NCI-H128 (cell line): ENCODE data around the gene CAB39.

Source experiments
- DNase-seq: peaks from one replicate; lab custom pipeline; 2025; ENCODE audit not compliant: unreplicated experiment; lab: John Stamatoyannopoulos, UW

CAB39 gene

DNA sequence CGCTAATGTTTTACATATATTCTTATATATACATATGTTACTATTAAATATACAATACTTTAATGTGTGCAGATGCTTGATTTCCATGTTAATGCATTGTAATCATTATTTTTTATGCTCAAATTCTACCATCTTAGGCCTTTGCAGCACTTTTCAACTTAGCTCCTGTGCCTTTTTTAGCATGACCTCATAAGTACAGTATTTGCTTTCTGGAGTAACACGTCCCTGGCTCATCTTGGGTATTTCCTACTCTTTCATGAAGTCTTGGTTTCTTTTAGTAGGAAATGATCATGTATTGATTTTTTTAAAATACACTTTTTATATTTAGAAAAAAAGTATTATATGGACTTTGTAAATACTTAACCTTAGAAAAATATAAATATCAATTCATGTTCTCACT, 36.5 kb downstream of the CAB39 start:
- no peak for DNase-seq

DNA sequence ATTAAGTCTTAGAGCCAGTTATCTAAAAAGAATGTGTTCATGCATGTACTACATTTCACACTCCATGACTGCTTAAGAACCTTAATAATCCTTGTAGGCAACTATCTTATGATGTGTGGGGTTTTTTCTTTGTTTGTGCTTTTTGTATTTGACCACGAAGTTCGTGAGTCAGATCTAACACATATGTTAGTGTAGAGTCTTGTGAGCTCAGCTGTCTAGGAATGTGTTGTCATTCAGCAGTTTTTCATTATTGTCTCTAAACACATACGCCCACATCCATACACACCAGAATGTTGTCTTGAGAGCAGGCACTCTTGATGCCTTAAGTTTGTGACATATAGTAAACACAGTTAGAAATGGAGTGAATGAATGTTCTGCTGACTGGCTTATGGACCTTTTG, 38.4 kb downstream of the CAB39 start:
- DNase-seq, result no peak

GRCh38 chr2:230754200-230754599, 41.6 kb downstream of the CAB39 start:
- no peak for DNase-seq

GRCh38 chr2:230757476-230757875, 44.8 kb downstream of the CAB39 start:
- no peak for DNase-seq

GRCh38 chr2:230758566-230759480, 46.2 kb downstream of the CAB39 start:
- DNase-seq, result no peak

DNA sequence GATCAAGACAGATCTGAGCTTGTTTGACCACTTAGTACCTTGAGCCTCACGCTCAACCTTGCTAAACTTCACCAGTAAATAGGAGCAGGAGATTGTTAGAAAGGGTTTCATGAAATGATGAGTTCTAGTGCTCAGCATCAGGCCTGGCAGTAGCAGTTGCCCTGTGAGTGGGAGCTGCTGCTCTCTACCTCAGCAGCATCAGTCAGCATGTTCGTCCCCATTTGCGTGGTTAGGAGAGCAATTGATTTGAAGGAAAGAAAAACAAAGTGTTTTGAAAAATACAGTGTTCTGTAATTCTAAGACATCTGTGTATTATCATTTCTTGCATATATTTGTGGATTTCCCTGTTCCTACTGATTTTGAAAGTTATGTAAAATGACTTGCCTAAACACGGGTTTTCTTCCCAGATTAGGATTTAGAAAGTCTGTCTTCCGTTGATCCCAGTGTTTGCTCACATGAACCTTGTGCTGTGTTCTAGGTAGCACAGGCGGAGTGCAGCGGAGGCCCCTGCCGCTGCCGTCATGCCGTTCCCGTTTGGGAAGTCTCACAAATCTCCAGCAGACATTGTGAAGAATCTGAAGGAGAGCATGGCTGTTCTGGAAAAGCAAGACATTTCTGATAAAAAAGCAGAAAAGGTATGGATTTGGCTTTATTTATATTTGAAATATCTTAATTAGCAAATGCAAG, 47.0 kb downstream of the CAB39 start:
- DNase-seq, result no peak

DNA sequence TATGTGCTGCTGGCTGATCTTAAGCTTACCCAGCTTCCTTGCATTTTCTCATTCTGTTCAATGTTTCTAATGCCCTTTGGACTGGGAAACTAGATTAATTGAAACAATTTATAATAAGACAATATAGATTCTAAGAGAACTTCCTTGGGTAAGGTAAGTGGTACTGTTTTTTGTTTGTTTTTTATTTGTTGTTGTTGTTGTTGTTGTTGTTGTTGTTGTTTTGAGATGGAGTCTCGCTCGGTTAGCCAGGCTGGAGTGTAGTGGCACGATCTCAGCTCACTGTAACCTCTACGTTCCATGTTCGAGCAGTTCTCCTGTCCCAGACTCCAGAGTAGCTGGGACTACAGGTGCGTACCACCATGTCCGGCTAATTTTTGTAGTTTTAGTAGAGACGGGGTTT, 49.1 kb downstream of the CAB39 start:
- DNase-seq, result no peak

DNA sequence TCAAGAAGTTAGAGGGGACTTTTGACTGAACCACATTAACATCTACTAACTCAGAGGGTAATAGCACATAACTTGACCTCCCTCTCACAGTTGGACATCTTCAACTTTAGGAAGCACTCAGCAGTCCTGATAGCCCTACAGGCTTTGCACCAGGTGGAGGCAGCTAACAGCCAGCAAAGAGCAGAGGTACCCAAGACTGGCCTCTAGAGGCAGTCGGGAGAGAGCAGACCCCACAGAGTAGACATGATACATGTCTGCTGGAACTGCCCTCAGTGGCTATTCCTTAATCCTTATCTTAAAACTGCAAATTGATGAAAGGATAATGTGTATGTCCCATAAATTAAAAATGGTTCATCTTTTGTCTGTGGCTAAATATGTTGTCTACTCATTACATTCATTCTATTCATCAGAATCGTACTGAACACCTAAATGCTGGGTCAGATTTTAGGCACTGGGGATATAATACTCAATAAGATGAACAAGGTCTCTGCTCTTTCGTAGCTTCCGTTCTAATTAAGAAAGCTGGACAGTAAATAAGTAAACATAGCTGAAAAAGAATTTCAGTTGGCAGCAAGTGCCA, 49.8 kb downstream of the CAB39 start:
- no peak for DNase-seq

GRCh38 chr2:230764346-230764745, 51.7 kb downstream of the CAB39 start:
- no peak for DNase-seq

DNA sequence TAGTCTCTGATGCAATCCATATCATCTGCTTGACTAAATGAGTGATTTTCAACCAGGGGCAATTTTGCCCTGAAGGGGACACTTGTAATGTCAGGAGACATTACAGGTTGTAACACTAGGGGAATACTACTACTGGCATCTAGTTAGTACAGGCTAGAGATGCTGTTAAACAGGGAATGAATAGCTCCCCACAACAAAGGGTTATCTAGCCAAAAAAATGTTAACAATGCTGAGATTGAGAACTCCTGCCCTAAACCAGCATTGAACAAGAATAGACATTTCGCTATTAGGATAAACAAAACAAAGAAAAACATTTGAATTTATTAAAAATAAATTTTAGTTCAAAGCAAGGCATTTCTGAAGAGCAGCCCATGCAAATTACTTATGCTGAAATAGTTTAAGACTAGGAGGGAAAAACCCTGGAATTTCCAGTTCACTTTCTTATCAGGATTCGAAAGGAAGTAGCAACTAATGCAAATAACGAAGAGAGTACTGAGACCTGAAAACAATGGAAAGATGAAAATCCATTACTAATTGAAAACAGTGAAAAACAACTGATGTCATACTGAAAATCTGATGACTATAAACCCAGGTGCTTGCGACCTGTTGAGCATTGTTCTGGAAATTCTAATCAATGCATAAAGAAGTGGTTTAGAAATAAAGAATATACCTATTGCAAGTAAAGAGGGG, 53.1 kb downstream of the CAB39 start:
- DNase-seq, result no peak

GRCh38 chr2:230767862-230768388, 55.3 kb downstream of the CAB39 start:
- DNase-seq, result no peak

- no peak for DNase-seq
These were observed 58.2 kb downstream of the CAB39 start for GRCh38 chr2:230770804-230771203.

- DNase-seq, result no peak
These were observed 59.5 kb downstream of the CAB39 start for GRCh38 chr2:230772156-230772555.

DNA sequence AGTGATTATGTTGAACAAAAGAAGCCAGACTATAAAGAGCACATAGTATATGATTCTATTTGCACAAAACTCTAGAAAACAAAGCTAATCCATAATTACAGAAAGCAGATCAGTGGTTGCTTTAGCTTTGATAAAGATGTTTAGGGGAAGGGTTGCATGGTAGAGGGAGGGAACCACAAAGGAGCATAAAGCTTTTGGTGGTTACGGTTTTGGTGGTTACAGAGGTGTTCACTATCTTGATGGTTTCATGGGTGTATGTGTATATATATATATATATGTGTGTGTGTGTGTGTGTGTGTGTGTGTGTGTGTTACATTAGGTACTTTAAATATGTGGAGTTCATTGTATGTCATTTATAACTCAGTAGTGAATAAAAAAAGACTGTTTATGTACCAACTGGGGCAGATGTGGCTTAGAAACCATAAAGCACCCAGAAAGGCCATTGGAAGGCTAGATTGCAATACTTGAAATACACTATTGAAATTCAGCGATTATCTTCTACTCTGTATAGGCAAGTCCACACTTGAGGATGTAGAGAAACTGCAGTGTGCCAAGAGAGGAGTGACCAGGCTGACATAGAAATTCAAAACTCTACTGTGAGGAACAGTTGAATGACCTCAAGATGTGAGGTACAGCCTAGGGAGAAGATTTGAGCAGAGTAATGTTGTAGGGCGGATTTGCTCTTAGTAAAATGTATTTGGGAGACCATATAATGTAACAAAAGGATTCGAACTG, 60.6 kb downstream of the CAB39 start:
- DNase-seq, result no peak

- DNase-seq, result no peak
These were observed 61.8 kb downstream of the CAB39 start for GRCh38 chr2:230774348-230774951.

DNA sequence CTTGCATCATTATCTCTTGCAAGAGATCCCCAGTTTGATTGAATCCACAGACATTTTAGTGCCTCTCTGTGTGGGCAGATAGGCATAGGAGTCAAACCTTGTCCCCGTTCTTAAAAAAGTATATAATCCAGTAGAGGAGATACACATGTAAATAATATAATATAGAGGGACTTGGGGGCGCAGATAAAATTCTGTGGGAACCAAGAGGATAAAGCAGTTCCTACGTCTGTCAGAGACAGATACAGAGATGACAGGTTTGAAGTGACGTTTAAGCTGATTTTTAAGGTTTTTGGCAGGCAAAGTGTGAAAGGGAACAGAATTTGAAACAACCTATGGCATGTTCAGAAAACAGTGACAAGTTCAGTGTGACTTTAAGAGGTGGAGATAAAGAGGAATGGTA, 63.1 kb downstream of the CAB39 start:
- DNase-seq, result no peak

GRCh38 chr2:230777721-230778120, 65.1 kb downstream of the CAB39 start:
- DNase-seq, result no peak

DNA sequence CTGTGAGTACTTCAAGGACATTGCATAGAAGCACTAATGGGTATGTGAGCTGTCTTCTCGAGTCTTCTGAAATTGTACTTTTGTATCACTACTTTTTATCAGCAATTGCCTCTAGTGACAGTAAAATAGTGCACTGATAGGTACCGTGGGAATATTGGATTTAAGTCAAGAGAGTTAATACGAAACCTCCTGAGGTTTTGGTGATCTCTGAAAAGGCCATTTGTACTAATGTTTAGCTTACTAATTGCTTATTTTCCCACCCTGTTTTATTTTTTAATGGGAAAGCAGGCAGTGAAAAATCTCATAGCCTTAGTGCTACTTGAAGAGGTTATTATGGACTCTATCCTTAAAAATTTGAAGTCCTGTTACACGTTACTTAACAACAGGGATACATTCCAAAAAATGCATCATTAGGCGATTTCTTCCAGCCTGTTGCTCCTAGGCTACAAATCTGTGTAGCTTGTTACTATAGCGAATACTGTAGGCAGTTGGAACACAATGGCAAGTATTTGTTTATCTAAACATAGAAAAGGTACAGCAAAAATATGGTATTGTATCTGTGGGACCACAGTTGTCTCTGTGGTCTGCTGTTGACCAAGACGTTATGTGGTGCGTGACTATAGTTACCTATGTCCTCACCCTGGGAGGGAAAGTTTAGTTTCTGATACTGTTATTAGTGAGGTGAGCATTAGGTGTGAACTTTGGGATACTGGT, 65.9 kb downstream of the CAB39 start:
- no peak for DNase-seq

DNA sequence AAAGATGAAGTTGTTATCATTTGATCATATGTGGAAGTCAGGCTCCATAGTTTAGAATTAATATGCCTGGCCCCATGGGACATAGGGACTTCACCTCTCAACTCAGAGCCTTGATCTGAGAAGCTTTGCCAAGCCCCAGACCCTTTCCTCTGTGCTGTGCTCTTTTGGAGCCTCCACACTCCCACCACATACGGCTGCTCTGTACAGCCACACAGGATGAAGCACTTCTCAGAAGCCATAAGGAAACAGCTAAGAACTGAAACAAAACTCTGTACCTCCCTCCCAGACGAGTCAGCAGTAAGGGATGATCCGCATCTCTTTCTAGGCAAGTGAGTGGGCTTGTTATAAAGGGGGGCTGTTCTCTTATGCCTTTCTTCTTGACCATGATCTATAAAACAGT, 66.5 kb downstream of the CAB39 start:
- DNase-seq, result no peak

- no peak for DNase-seq
These were observed 67.0 kb downstream of the CAB39 start for GRCh38 chr2:230779607-230780006.
